Measurements from ENCODE around the gene GTPBP4.

- TF ChIP-seq, protein P1, sequence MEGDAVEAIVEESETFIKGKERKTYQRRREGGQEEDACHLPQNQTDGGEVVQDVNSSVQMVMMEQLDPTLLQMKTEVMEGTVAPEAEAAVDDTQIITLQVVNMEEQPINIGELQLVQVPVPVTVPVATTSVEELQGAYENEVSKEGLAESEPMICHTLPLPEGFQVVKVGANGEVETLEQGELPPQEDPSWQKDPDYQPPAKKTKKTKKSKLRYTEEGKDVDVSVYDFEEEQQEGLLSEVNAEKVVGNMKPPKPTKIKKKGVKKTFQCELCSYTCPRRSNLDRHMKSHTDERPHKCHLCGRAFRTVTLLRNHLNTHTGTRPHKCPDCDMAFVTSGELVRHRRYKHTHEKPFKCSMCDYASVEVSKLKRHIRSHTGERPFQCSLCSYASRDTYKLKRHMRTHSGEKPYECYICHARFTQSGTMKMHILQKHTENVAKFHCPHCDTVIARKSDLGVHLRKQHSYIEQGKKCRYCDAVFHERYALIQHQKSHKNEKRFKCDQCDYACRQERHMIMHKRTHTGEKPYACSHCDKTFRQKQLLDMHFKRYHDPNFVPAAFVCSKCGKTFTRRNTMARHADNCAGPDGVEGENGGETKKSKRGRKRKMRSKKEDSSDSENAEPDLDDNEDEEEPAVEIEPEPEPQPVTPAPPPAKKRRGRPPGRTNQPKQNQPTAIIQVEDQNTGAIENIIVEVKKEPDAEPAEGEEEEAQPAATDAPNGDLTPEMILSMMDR (IDR thresholded peaks at IDR 0.05), result no peak
- no peak for TF ChIP-seq ZBTB21 (CRISPR knock-in tag; IDR thresholded peaks at IDR 0.05; ENCODE audit: borderline replicate concordance)
- TF ChIP-seq JUN (CRISPR knock-in tag; IDR thresholded peaks at IDR 0.05), result no peak
- TF ChIP-seq SMAD3 (CRISPR knock-in tag; IDR thresholded peaks at IDR 0.05; ENCODE audit: borderline replicate concordance), result no peak
- TF ChIP-seq ZNF121 (CRISPR knock-in tag; IDR thresholded peaks at IDR 0.05), result no peak
- no peak for TF ChIP-seq ZNF416 (CRISPR knock-in tag; IDR thresholded peaks at IDR 0.05)
- 0 out of 2 replicates have a peak, but pooled peaks have one; percentile 27 for TF ChIP-seq GABPB1 (CRISPR knock-in tag; IDR thresholded peaks at IDR 0.05)
- TF ChIP-seq ELF4 (CRISPR knock-in tag; IDR thresholded peaks at IDR 0.05; ENCODE audit: low read depth), result no peak
- no peak for TF ChIP-seq ETV6 (CRISPR knock-in tag; IDR thresholded peaks at IDR 0.05)
Measured at GRCh38 chr10:974038-974784, 14.0 kb upstream of the GTPBP4 start.

All from WTC11 (cell line).